ENCODE measurements around the gene SRP14. TPM values are rescaled to one million over a fixed set of nuclear protein-coding genes. Genes with fewer than 3 reads are reported as not detected.
"Not testable (repeated sequence)": the region's sequence is repeated elsewhere in the genome, so short reads cannot be mapped to it uniquely, and the experiment has no call there.

Gene SRP14
- total RNA-seq, 1 experiment from 2014 or later, result 358 TPM

DNA sequence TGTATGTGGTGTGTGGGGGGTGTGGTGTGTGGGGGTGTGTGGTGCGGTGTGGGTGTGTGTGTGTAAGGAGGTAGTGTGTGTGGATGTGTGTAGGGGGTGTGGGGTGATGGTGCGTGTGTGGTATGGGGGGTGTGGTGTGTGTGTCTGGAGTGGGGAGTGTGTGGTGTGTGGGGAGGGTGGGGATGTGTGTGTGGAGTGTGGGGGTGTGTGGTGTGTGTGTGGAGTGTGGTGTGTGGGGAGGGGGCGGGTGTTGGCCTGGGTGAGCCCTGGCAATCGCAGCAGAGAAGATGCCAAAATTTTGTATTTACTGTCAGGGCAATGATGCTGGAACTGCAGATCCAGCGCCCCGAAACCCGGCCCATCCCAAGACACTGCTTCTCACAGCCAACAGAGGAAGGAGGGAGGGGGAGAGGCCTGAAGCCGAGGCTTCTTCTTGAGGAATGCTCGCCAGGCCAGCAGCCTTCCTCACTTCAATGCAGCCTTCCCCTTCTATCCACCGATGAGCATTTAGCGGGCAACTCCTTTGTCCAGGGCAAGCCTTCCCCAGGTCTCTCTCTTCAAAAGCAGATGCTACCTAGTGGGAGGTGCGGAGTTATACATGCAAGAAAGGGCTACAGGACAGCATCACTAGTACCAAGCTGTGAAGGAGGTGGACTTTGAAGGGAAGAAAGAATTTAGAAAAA is 11.9 kb upstream of the SRP14 start:
- DNase-seq (ENCODE audit: low spot score), result no peak

GRCh38 chr15:40048926-40049475 is 10.0 kb upstream of the SRP14 start:
- DNase-seq (ENCODE audit: low spot score), result no peak

DNA sequence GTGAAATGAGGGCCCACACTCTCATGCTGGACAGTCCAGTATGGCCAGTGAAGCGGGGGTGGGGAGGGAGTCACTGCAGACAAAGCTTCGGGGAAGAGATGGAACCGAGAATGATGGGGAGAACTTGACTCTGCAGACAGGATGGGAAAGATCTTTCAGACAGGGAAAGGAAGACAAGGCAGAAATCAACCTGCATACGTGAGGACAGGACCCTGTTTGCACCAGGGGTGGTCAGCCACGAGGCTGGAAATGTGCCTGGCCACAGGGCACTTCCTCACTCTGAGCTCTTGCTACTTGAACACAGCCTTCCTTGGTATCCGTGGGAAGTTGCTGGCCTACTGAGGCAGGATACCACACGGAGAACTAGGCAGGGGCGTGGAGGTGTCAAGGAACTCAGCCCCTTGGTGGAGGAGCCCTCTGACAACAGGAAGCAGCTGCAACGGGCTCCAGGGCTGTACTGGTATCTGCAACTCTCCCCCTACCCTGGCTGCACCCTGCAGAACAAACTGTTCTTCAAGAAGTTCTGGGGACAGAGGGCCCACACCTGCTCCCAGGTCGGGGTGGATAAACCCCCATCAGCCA is 9.3 kb upstream of the SRP14 start:
- no peak for DNase-seq (ENCODE audit: low spot score)

DNA sequence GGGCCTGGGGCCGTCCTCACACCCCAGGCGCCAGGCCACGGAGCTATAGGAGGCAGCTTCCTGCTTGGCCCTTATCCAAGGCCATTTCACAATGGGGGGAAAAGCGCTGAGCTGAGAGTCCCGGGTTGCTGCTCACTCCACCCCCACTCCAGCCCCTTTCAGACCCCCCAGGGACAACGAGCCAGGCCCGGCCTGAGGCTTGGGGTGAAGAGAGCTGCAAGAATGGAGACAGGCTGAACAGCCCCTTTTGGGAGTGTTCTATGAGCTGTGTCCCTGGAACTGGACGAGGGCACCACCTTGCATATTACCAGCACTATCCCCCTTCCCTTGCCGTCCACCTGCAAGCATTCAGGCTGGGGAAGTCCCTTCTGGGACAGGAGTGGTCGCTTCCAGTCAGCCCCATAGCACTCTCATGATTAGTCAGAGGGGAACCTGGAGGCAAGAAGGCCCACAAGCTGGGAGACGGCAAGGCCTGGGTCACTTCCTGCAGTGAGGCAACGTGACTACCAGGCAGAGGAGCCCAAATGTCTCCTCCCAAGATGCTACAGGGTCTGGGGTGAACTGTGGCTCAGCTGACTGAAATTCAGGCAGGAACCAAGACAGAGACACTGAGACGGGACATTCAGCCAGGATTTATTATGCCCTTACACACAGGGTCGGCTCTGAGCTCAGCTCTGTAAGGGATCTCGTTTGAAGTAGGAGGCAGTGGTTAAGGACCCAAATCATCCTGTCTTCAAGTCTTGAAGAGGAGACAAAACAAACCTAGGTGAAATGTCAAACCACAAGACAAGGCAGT is 8.6 kb upstream of the SRP14 start:
- DNase-seq (ENCODE audit: low spot score), result no peak

DNA sequence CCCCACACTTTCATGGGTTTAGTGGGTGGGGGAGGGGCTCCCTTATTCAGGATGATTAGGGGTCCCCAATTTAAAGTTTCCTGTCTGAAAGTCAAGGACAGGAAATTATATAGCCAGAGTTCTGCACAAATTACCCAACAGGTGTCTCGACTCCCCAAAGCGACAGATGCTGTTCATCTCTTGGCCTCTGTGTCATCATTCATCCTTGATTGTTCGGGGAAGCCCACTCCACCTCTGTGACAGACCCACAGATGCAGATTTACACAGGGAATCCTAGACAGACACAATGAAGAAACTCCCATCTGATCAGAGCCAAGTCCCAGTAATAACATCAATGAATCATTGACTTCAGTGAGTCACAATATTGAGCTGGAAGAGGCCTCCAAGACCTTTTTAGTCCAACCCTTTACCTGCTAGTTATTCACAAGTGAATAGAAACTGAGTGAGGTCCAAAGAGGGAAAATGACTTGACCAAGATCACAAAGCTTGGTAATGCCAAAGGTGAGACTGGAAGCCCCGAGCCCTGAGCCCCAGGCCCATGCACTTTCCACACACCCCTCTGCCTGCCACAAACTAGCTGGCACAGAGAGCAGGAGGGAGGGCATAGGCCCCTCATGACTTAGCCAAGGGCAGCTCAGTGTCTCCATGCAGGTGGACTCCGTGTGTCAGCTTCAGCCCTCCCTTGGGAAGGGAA is 7.9 kb upstream of the SRP14 start:
- DNase-seq (ENCODE audit: low spot score), result no peak

- no peak for DNase-seq (ENCODE audit: low spot score)
Observed at GRCh38 chr15:40045572-40046217, 6.7 kb upstream of the SRP14 start.

GRCh38 chr15:40044717-40045571 is 6.0 kb upstream of the SRP14 start:
- peak; percentile 86 for DNase-seq (ENCODE audit: low spot score)

DNA sequence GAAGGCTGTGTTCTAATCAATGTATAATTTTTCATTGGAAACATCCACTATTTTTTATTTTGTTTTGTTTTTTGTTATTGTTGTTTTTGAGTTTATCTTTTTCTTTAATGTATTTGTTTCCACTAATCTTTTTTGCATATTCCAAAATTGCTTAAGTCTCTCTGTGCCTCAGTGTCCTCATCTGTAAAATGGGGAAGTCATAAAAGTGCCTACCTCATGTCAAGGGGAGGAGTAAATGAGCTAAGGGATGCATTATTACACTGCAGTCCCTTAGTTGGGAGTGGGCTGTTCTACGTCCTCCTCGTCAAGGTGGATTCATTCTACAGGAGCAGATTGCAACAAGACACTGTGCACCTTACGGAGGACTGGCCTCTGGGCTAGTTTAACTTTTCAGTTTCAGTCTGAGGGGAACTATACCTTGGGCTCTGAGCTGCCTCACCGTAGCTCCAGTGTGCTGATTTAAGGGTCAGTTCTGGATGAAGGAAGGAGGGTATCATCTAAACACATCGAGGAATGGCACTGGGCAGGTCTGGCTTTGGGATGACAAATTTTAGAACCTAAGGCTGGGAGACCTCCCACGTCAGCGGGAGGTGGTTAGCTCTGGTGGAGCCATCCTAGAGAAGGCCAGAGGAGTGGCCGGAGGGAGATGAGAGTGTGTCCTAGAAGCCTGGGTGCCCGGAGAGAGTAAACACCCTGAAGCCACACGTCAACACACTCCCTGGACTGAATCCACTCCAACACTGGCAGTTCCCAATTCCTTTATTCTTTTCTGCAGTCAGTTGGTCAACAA is 5.1 kb upstream of the SRP14 start:
- no peak for DNase-seq (ENCODE audit: low spot score)

DNA sequence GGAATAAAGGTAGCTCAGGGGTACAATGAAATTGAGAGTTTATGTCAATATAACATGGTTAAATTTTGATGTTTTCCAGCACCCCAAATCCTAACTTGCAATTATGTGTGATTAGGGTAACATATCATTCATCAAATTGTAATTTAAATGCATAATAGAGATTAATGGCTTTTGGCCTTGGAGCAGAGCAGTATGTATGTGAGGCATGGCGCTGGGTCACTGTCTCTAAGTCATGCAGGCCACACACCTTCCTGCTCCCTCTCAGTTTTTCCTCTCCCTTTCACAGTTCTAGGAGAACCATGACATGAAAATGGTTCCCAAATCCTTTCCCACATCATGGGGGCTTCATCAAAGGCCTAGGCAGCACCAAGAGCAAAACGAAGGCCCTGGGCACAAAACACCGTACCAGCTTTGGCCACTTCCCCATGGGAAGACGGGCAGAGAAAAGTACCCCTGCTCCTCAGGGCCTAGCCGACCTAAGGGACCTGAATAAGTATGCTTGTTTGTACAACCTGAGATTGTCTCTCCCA is 3.9 kb upstream of the SRP14 start:
- DNase-seq (ENCODE audit: low spot score), result no peak

GRCh38 chr15:40040770-40041169 is 1.8 kb upstream of the SRP14 start:
- DNase-seq (ENCODE audit: low spot score), result no peak

- DNase-seq (ENCODE audit: low spot score), result no peak
Observed at GRCh38 chr15:40040293-40040635, 1.3 kb upstream of the SRP14 start.

- no peak for DNase-seq (ENCODE audit: low spot score)
Observed at GRCh38 chr15:40038275-40038637, 725 bp downstream of the SRP14 start.

GRCh38 chr15:40037721-40038120 is 1.3 kb downstream of the SRP14 start:
- no peak for DNase-seq (ENCODE audit: low spot score)

DNA sequence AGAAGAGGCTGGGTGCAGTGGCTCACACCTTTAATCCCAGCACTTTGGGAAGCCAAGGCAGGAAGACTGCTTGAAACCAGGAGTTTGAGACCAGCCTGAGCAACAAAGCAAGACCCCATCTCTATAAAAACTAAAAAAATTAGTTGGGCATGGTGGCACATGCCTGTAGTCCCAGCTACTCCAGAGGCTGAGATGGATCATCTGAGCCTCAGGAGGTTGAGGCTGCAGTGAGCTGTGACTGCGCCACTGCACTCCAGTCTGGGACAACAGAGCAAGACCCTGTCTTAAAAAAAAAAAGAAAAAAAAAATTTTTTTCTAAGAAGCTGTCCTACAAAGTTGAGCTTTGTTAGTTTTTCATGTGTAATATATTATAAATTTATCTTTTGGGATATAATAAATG is 3.8 kb downstream of the SRP14 start:
- DNase-seq (ENCODE audit: low spot score), result not testable (repeated sequence)

DNA sequence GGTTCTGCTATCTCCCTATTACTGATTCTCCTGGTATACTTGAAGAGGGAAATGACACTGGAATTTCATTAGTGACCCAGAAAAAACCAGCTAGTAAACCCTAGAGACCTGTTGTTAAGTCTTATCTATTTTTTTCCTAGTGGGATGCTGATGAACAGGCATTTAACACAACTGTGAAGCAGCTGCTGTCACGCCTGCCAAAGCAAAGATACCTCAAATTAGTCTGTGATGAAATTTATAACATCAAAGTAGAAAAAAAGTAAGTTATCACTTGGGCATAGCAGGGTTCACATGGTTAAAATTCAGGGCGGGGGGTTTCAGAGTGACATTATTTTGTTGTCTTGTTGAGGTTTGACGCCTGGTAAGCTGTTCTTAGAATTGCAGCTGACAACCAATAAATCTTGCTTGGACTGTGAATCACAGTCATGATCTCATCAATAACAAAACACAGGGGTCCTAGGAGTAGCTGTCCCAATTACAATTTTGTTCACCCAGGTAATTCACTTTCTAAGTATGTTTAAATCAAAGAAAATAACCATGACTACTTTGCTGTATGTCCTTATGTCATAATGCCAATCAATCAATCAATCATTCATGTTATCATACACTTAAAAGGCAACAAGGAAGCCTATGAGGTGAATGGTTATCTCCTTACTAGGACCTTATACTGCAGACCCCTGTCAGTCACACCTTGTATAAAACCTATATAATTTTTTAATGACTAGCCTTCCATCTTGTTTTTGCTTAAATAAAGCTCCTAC is 4.6 kb downstream of the SRP14 start:
- no peak for DNase-seq (ENCODE audit: low spot score)

DNA sequence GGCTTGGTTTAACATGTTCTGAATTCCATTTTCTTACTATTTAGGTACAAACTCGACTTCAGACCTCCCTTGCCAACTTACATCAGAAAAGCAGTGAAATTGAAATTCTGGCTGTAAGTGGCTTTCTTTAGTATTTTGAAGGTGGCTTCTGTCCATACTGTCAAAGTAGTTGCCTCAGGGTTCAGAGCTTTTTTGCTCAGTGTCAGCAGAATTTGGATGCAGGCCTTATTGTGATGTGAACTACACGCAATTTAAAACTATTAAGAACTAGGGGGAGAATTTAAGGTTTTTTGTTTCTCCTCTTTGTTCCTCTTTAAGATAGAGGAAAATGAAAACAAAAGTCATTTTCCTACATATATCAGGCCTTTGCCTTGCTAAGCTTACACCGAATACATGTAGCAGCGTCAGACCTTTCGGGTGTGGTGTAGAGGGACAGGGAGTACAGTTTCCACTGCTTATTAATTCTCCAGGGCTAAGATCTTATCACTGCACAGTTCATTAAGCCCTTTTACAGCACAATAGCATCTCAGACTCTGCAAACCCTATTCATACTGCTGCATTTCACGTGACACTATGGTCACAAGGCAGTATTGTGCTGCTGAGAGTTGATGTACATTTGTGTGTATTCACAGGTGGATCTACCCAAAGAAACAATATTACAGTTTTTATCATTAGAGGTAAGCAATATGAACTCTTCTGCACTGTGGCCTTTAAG is 6.7 kb downstream of the SRP14 start:
- no peak for DNase-seq (ENCODE audit: low spot score)

- DNase-seq (ENCODE audit: low spot score), result no peak
Observed at GRCh38 chr15:40031300-40031699, 7.7 kb downstream of the SRP14 start.

All from H4 (cell line).